Measurements from ENCODE around the gene SYT1. TPM values are rescaled to one million over a fixed set of nuclear protein-coding genes. Genes with fewer than 3 reads are reported as not detected.
"Not testable (repeated sequence)": the region's sequence is repeated elsewhere in the genome, so short reads cannot be mapped to it uniquely, and the experiment has no call there.

Gene SYT1
- total and polyA plus RNA-seq, 2 of the 4 experiments (the other 2 are of a cell fraction) = 2.8 to 3.0 TPM

DNA sequence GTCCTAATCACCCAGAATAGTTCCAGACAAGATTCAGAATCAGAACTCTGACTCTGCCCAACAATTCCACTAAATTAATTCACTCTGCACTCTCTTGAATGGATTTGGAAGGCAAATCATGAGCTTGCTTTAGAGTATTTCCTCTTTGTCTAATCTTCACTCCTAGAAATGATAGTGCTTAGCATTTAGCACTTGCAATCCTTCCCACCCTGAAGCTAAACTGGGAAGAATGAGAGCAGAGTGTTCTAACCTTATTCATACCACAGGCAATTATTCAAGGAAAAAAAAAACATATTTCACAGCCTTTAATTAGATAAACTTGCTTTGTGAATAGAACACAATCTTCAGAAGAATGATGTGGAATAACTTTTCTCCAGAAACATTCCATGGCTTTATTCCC lies 561.5 kb downstream of the SYT1 start (continued):
- no peak for TF ChIP-seq SMC3 (IDR thresholded peaks at IDR 0.05; ENCODE audit: low read depth, low read length)

DNA sequence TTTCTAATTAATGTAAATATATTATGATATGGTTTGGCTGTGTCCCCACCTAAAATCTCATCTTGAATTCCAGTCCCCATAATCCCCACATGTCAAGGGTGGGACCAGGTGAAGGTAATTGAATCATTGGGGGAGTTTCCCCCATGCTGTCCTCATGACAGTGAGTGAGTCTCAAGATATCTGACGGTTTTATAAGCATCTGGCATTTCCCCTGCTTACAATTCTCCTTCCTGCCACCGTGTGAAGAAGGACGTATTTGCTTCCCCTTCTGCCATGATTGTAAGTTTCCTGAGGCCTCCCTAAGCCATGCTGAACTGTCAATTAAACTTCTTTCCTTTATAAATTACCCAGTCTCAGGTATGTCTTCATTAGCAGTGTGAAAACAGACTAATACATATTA lies 562.2 kb downstream of the SYT1 start:
- H3K9me1 ChIP-seq (ENCODE audit: insufficient read depth, low read length); H3K27ac ChIP-seq (ENCODE audit: insufficient read depth, low read length); H3K4me2 ChIP-seq (ENCODE audit: low read depth, low read length); BruUV-seq (replicated peaks); ATAC-seq (ENCODE audit: low read depth); dilution Hi-C loops (cut with HindIII; ENCODE audit: low sequenced_read_pairs, unreplicated experiment); H2AK9ac ChIP-seq (replicated peaks; ENCODE audit: low read depth, low read length, poor library complexity); H4K91ac ChIP-seq (ENCODE audit: insufficient read depth, low read depth, low read length); in situ Hi-C loops (cut with MboI; ENCODE audit: low sequenced_read_pairs); H3K14ac ChIP-seq (replicated peaks; ENCODE audit: low read depth, low read length); H3K36me3 ChIP-seq (ENCODE audit: control insufficient read depth, insufficient read depth, low read length); H3K56ac ChIP-seq (ENCODE audit: extremely low read depth, insufficient read depth, low read length); H3K18ac ChIP-seq (ENCODE audit: low read depth, low read length); H3K4ac ChIP-seq (ENCODE audit: low read depth, low read length); H3K9ac ChIP-seq (ENCODE audit: low read depth, low read length); H3K4me3 ChIP-seq (ENCODE audit: insufficient read depth, low read depth, low read length); H3K79me1 ChIP-seq (ENCODE audit: low read depth in 1 of 2, low read length in 2 of 2); H3K9me3 ChIP-seq (ENCODE audit: control insufficient read depth, insufficient read depth, low read length); H2BK15ac ChIP-seq (ENCODE audit: low read depth, low read length); H2AFZ ChIP-seq (replicated peaks; ENCODE audit: low read length, poor library complexity); H2BK5ac ChIP-seq (ENCODE audit: low read depth, low read length, poor library complexity, severe bottlenecking); DNase-seq; H4K8ac ChIP-seq (ENCODE audit: low read depth in 2 of 2, low read length in 2 of 2); H4K20me1 ChIP-seq (ENCODE audit: insufficient read depth, low read length); H3K23ac ChIP-seq (ENCODE audit: low read depth, low read length); POLR2A ChIA-PET (ENCODE audit: unreplicated experiment); H3K27me3 ChIP-seq (ENCODE audit: control insufficient read depth, insufficient read depth, low read length): not testable (repeated sequence)
- no CpG with 5 or more reads among the region's 3 CpGs for WGBS, 2 experiments (ENCODE audit: extremely low coverage in 2 of 2, insufficient read length in 1 of 2)
- intact Hi-C loops (cut with micrococcal nuclease) = loop anchor here (10.0 kb wide), 1 partner anchor 618 kb away; no protein-coding TSS in a partner anchor
- Histone ChIP-seq H4K5ac (ENCODE audit: low read depth, low read length) (0 out of 2 replicates have a peak overlapping the region, but pooled peaks have one; percentile 17), H2AK5ac (ENCODE audit: low read depth, low read length) (peak overlapping the region; percentile 61; the same call in 1 of the 2 replicates), H2BK20ac (ENCODE audit: low read depth, low read length) (peak overlapping the region; percentile 71; the same call in 1 of the 2 replicates), H3K4me1 (ENCODE audit: control insufficient read depth, insufficient read depth, low read length) (peaks cover 14% of the 10 kb centered on the region; the same call in 1 of the 2 replicates), H2BK120ac (ENCODE audit: low read depth, low read length) (peak overlapping the region; percentile 40; the same call in 1 of the 2 replicates)
- CTCF ChIA-PET = interaction anchor here (0.9 to 1.2 kb wide), 3 partner anchors 19 to 121 kb away, joined by 3 to 4 read pairs (median 4); no protein-coding TSS in a partner anchor
